HepG2 (cell line): ENCODE data around the gene SRP9. TPM values are rescaled to one million over a fixed set of nuclear protein-coding genes. Genes with fewer than 3 reads are reported as not detected.
A peak's percentile ranks its signal among the peaks of the same experiment; 100 is the strongest.

ENCODE experiments used
- ATRX ChIP-seq: sonication (generic); formaldehyde crosslinking; IDR thresholded peaks from 2 replicates; pipeline ENCODE4 v1.4.0; 2020; ENCODE audit warnings: missing genetic modification reagents, borderline replicate concordance
- DMAP1 ChIP-seq: IDR thresholded peaks from 2 replicates; pipeline ENCODE4 v1.6.1; 2016
- EEA1 ChIP-seq: sonication (generic); formaldehyde crosslinking; IDR thresholded peaks from 2 replicates; pipeline ENCODE4 v1.5.1; 2020; ENCODE audit warnings: mild to moderate bottlenecking, missing genetic modification reagents, borderline replicate concordance
- FOXK1 ChIP-seq: sonication (generic); formaldehyde crosslinking; IDR thresholded peaks from 2 replicates; pipeline ENCODE4 v1.4.0; 2020; ENCODE audit warnings: low read depth, missing genetic modification reagents, borderline replicate concordance
- HMGXB3 ChIP-seq: sonication (generic); formaldehyde crosslinking; IDR thresholded peaks from 2 replicates; pipeline ENCODE4 v1.4.0; 2020; ENCODE audit warnings: missing genetic modification reagents, borderline replicate concordance
- MAFF ChIP-seq: IDR thresholded peaks from 2 replicates; pipeline ENCODE4 v1.6.1; 2011; ENCODE audit warnings: low read depth, low read length, improper control_type of control experiment
- MAFK ChIP-seq, 2 experiments: IDR thresholded peaks in 1 of 2; conservative IDR thresholded peaks in 1 of 2; 2 replicates each; pipeline ENCODE4 v1.6.1; 2011; ENCODE audit warnings: improper control_type of control experiment in 2 of 2, low read length in 2 of 2
- MATR3 ChIP-seq: sonication (generic); formaldehyde crosslinking; IDR thresholded peaks from 2 replicates; pipeline ENCODE4 v1.4.0; 2020; ENCODE audit warnings: missing genetic modification reagents
- NFE2L2 ChIP-seq: fragments of 150-350 bp; IDR thresholded peaks from 2 replicates; pipeline ENCODE4 v1.6.1; 2014; ENCODE audit warnings: low read length
- PLRG1 ChIP-seq: fragments of 450-650 bp; conservative IDR thresholded peaks from 2 replicates; pipeline ENCODE4 v1.6.1; 2016
- SMAD1 ChIP-seq: sonication (generic); formaldehyde crosslinking; IDR thresholded peaks from 2 replicates; pipeline ENCODE4 v1.4.0; 2020; ENCODE audit warnings: missing genetic modification reagents, low read depth, mild to moderate bottlenecking, borderline replicate concordance
- SRY ChIP-seq: sonication (generic); formaldehyde crosslinking; IDR thresholded peaks from 2 replicates; pipeline ENCODE4 v1.8.0; 2022; ENCODE audit warnings: mild to moderate bottlenecking, missing genetic modification reagents
- TCF7 ChIP-seq: sonication (generic); IDR thresholded peaks from 2 replicates; pipeline ENCODE4 v1.6.1; 2016; ENCODE audit warnings: antibody characterized with exemption, low read depth
- ZBTB26 ChIP-seq: IDR thresholded peaks from 2 replicates; pipeline ENCODE4 v1.6.1; 2016; ENCODE audit warnings: missing compliant biosample characterization, missing genetic modification reagents, borderline replicate concordance
- ZBTB33 ChIP-seq: sonication (generic); formaldehyde crosslinking; IDR thresholded peaks from 2 replicates; pipeline ENCODE4 v1.4.0; 2020; ENCODE audit warnings: missing genetic modification reagents
- ZFX ChIP-seq: sonication (generic); formaldehyde crosslinking; IDR thresholded peaks from 2 replicates; pipeline ENCODE4 v1.4.0; 2020; ENCODE audit warnings: mild to moderate bottlenecking, low read depth, missing genetic modification reagents, moderate library complexity
- ZNF12 ChIP-seq: sonication (generic); formaldehyde crosslinking; IDR thresholded peaks from 2 replicates; pipeline ENCODE4 v1.5.0; 2020; ENCODE audit warnings: missing genetic modification reagents
- ZNF687 ChIP-seq: sonication (generic); formaldehyde crosslinking; IDR thresholded peaks from 2 replicates; pipeline ENCODE4 v1.5.1; 2020; ENCODE audit warnings: mild to moderate bottlenecking, missing genetic modification reagents, moderate library complexity
- ZNF891 ChIP-seq: sonication (generic); formaldehyde crosslinking; IDR thresholded peaks from 2 replicates; pipeline ENCODE4 v1.5.0; 2020; ENCODE audit warnings: mild to moderate bottlenecking, missing genetic modification reagents
- polyA plus RNA-seq, 8 experiments: library from polyadenylated mRNA; depleted of rRNA in 3 of 8; stranded (reverse) in 7 of 8; unstranded in 1 of 8; fragments of >200 nt; fragmentation: Illumina TruSeq in 4 of 8; extraction: Trizol in 4 of 8; gene quantifications; 2 replicates each; pipeline versions ENCODE4 v1.2.1 to v1.2.3, GENCODE V29; 2011 to 2016; ENCODE audit warnings: low read depth in 4 of 8, missing spikeins in 1 of 8, mixed read lengths in 1 of 8; ENCODE audit not compliant: insufficient read depth in 1 of 8
- total RNA-seq, 5 experiments: library from RNA; depleted of rRNA; stranded (reverse); fragments of >200 nt; fragmentation: Illumina TruSeq; extraction: Trizol; gene quantifications; 2 replicates each; pipeline ENCODE4 v1.2.3, GENCODE V29; 2016; ENCODE audit warnings: low read depth in 1 of 5

SRP9 gene
- total and polyA plus RNA-seq, 2 of the 13 experiments (the other 11 are each of a cell fraction or from before 2014, with no cell fraction given) = 251 to 307 TPM

GRCh38 chr1:225817611-225818061 is 40.0 kb downstream of the SRP9 start (continued):
- TF ChIP-seq ZBTB33 (CRISPR knock-in tag) (peak; percentile 58; the same call in 1 of the 2 replicates), TCF7 (no peak), DMAP1 (peak; percentile 40; the same call in 1 of the 2 replicates), MAFF (peak; percentile 70), PLRG1 (no peak), ZFX (peak; percentile 28; the same call in 1 of the 2 replicates), EEA1 (no peak), ATRX (no peak), ZNF12 (CRISPR knock-in tag) (no peak), MAFK (conservative IDR thresholded peaks at IDR 0.05 in 1 of 2, IDR thresholded peaks at IDR 0.05 in 1 of 2; ENCODE audit: low read length in 2 of 2) (peak; percentile 67 to 85), HMGXB3 (0 out of 2 replicates have a peak, but pooled peaks have one; percentile 23), ZNF687 (peak; percentile 84), ZBTB26 (CRISPR knock-in tag) (peak; percentile 63; the same call in 1 of the 2 replicates), ZNF891 (CRISPR knock-in tag) (no peak), SRY (CRISPR knock-in tag) (no peak), SMAD1 (CRISPR knock-in tag) (no peak), MATR3 (CRISPR knock-in tag) (no peak), FOXK1 (no peak), NFE2L2 (peak; percentile 98)
